ENCODE results near the gene C1orf94.
"Not testable (repeated sequence)": the region's sequence is repeated elsewhere in the genome, so short reads cannot be mapped to it uniquely, and the experiment has no call there.

C1orf94 gene

DNA sequence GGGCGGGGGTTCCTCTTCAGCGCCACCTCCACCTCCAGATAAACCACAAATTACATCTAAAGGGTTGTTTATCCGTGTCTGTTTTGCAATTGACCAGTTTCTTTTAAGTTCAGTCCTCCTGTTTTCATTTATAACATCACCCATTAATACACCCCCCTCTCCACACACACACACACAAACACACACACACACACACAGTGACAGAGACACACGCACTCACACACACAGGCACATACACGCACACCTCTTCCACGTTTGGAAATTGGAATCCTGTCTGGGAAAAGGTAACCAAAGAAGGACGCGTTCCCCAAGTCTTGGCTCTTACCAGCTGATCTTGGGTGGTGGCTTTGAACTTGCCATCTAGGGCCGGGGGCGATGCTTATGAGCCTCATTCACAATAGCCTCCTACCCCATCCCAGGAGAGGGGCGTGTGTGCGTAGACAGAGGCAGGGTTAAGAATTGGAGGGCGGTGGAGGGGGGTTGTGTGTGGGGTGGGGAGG lies 11.2 kb upstream of the C1orf94 start:
- DNase-seq = no peak

GRCh38 chr1:34166191-34166624 lies 10.5 kb upstream of the C1orf94 start:
- DNase-seq = no peak

- no peak for DNase-seq
These were observed 9.9 kb upstream of the C1orf94 start for GRCh38 chr1:34166625-34167361.

DNA sequence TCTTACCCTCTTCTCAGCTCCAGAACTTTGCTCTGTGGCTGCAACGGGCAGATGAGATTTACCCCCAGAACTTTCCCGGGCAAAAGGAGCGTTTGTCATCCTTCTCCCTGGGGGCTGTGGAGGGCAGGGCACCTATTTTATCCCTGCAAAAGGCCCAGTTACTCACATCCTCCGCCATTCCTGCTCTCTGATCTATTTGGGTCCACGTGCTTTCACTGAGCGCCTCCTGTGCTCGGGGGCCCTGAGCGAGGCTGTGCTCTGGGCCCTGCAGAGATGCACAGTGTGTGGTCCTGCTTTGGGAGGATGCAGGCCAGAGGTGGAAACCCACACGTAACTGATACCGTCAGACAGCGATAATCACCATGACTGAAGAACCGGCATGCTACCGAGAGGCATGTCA lies 9.3 kb upstream of the C1orf94 start:
- no peak for DNase-seq

GRCh38 chr1:34175744-34176143 lies 963 bp upstream of the C1orf94 start:
- DNase-seq = no peak

GRCh38 chr1:34178072-34178471 lies 1.4 kb downstream of the C1orf94 start:
- no peak for DNase-seq

- DNase-seq = not testable (repeated sequence)
These were observed 6.7 kb downstream of the C1orf94 start for GRCh38 chr1:34183381-34183780.

GRCh38 chr1:34186741-34187494 lies 10.2 kb downstream of the C1orf94 start:
- DNase-seq = no peak

- DNase-seq = no peak
These were observed 11.7 kb downstream of the C1orf94 start for GRCh38 chr1:34188418-34188817.

DNA sequence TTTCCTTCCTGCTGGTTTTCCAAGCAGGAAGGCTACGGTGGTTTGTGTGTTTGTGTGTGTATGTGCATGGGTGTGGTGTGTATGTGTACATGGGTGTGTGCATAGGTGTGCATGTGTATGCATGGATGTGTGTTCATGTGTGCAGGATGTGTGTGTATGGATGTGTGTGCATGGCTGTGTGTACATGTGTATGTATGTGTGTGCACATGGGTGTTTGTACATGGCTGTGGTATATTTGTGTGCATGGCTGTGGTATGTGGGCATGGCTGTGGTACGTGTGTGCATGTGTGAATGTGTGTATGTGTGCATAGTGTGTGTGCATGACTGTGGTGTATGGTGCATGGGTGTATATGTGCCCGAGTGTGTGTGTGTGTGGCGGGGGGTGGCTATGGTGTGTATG lies 12.3 kb downstream of the C1orf94 start:
- no peak for DNase-seq

DNA sequence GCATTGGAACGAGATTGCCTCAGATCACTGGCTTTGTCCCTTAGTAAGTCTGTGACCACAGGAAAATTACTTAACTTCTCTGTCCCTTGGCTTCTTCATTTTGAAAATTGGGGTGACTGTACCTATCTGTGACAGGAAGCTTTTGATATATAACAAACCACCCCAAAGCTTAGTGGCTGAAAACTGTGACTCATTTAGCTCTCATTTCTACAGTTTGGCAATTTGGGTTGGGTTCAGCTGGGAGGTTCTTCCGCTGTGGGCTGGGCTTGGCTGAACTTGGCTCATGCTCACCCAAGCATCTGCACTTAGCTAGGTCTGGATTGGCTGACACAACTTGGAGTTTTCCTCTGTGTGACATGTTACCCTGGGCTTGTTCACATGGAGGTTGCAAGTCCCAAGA lies 14.0 kb downstream of the C1orf94 start:
- no peak for DNase-seq

GRCh38 chr1:34192621-34193020 lies 15.9 kb downstream of the C1orf94 start:
- no peak for DNase-seq

DNA sequence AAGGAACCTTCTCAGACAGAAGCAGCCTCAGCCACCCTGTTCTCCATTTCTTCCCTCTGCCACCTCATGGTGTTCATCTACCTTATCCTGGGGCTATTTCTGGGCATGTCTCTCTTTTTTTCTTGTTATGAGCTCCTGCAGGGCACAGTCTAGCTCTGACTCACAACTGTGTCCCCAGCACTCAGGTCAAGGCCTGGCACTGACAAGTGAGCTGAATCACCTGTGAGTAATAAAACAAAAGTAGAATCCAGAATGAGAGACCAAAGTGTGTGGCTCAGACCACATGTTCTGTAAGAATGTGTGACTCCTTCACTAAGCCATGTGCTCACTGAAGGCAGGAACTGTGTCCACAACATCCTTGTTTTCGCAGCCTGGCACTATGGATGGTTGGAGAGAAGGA lies 23.2 kb downstream of the C1orf94 start:
- DNase-seq = no peak

- DNase-seq = no peak
These were observed 36.0 kb downstream of the C1orf94 start for GRCh38 chr1:34212673-34213072.

DNA sequence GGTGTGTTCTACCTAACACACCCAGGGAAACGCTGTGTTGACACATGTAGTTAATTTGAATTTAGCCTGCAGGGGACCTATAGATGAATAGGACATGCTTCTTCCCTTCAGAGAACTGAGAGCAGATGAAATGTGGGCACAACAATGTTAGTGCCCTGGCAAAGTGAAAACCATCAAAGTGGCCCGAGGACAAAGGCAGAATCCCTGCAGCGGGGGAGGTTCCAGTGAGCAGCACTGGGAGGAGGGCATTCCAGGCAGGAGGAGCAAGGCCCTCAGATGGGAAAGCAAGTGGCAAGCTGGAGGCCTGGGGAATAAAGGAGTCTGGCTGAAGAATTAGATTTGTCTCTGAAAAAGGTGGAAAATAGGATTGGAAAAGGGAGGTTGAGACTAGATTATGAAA lies 37.2 kb downstream of the C1orf94 start:
- no peak for DNase-seq

- no peak for DNase-seq
These were observed 54.7 kb downstream of the C1orf94 start for GRCh38 chr1:34231441-34231840.

GRCh38 chr1:34235594-34235993 lies 58.9 kb downstream of the C1orf94 start:
- no peak for DNase-seq

GRCh38 chr1:34236089-34236488 lies 59.4 kb downstream of the C1orf94 start:
- no peak for DNase-seq

GRCh38 chr1:34237151-34237815 lies 60.6 kb downstream of the C1orf94 start:
- no peak for DNase-seq

GRCh38 chr1:34245967-34246366 lies 69.3 kb downstream of the C1orf94 start:
- DNase-seq = no peak

DNA sequence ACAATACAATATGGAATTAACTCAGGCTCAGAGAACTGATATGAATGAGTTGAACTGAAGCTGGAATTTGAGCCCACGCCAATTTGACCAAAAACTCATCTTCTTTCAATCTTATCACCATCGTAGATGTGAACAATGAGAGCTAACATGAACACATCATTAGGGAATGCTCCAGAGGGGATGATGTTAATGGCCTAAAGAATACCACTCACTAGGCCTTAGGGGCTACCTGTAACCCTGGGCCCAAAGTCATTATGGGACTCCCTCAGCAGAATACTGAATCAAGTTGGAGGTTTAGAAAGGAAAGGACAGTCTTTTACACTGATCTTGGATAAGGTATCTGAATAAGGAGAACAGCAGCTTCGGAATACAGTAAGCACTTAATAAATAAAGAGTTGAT lies 73.6 kb downstream of the C1orf94 start:
- DNase-seq = no peak

DNA sequence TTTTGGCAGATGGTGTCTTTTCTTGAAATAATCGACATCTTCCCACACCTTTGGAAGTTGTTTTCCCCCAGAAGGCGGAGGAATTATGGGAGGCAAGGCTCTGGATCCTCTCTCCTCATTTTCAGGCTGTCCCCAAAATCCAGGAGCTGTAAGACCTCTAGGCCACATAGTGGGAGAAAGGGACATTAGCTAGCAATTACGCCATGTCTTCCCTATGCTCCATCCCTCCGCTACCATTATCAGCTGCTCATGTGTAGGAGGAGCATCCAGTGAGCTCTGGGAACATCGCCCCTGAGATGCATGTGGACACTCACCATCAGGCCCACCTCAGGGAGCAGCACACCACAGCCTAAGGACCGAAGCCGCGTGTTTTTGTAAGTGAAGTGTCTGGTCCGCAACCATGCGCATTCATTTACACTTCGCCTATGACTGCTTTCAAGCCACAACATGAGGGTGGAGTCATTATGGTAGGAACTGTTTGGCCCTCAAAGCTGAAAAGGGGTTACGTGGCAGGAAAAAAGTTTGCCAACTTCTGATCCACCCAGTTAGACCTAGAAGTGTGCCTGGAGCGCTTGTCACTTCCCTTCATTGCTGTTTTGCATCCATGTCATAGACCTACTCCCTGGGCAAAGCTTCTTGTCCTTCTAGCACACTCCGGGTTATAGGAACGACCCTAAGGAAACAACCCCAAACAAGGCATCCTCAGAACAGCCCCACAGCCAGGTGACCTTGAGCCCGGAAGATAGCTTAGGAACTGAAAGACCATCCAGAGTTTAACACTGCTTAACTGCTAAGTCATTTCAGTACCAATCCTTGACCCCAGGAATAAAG lies 85.5 kb downstream of the C1orf94 start:
- no peak for DNase-seq

GRCh38 chr1:34262921-34263320 lies 86.2 kb downstream of the C1orf94 start:
- DNase-seq = no peak

All from CD4-positive, alpha-beta T cell treated with Interleukin-21 for 1 hour (primary cell).